GM19452 (cell line): Measurements from ENCODE around the gene TUBA3E.
"Not testable (repeated sequence)": the region's sequence is repeated elsewhere in the genome, so short reads cannot be mapped to it uniquely, and the experiment has no call there.

Source experiments
- ATAC-seq: cut with Tn5 transposase; IDR thresholded peaks from one replicate; pipeline ENCODE4 v1.9.1; 2021; ENCODE audit not compliant: unreplicated experiment

TUBA3E gene

DNA sequence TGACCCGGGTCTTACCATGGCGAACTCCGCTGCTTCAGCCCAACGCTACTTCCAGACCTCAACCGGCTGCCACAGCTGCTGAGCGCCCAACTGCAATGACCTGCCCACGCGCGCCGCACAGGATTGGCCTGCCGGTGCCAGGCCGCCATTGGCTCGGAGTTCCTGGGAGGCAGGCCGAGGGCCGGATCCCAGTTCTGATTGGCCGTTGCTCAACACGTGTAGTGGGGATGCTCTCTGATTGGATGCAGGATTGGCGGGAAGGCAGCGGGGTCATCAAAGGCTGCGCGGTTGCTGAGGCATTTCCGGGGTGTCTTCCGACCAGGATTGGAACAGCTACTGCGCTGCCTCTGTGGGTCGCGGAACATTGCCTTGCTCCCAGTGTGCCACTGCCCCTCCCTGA, at the start of gene TUBA3E:
TSS of gene TUBA3E (minus strand) at position 97 of the 400 bp plus-strand sequence. CDS start at position 18, 79 bp downstream.
- ATAC-seq: no peak

DNA sequence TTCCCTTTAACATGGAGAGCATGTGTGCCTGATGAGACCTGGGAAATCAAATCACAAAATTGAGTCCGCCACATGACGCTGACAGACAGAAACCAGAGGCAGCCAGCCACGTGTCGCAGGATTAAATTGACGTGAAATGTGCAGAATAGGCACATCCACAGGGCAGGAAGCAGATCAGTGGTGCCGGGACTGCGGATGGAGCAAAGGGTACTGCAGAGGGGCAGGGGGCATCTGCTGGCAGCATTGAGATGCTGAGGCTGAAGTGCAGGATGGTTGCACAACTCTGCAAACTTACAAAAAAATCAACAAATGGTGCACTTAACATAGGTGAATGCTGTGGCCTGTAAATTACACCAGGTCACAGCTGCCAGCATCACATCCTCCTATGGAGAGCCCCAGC, 48.2 kb upstream of the TUBA3E start:
- ATAC-seq: no peak

DNA sequence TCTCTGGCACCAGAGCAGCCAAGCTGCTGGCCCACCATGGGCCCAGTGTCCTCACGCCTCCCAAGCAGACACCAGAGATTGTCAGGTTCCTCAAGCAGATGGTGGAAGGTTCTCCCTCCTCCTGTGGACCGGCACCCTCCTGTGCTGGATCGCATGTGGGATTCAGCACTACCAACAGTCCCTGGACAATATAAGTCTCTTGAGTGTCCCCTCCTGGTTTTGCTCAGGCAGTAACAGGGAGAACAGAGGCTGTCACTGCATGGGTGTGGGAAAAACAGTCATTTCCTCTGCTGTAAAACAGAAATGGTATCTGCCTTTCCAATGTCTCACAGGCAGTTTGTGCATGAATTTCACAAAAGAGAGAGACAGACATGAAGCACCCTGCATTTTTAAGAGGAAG, 47.7 kb upstream of the TUBA3E start:
- ATAC-seq: no peak

DNA sequence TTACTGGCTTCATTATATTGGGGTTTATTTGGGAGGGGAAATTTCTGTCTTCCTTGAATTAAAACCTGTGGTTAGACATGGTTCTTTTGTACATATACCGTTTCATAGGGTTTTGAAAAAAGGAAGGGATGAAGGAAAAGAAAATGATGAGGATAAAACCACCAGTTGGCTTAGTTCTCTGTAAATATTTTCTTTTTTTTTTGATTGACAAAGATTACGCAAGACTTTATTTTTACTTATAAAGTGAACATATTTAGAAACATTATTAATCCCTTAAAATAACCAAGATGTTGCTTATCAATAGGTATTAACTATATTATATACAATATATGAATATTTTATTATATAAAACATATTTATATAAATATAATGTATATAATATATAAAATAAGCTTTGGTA, 45.1 kb upstream of the TUBA3E start:
- ATAC-seq: no peak

DNA sequence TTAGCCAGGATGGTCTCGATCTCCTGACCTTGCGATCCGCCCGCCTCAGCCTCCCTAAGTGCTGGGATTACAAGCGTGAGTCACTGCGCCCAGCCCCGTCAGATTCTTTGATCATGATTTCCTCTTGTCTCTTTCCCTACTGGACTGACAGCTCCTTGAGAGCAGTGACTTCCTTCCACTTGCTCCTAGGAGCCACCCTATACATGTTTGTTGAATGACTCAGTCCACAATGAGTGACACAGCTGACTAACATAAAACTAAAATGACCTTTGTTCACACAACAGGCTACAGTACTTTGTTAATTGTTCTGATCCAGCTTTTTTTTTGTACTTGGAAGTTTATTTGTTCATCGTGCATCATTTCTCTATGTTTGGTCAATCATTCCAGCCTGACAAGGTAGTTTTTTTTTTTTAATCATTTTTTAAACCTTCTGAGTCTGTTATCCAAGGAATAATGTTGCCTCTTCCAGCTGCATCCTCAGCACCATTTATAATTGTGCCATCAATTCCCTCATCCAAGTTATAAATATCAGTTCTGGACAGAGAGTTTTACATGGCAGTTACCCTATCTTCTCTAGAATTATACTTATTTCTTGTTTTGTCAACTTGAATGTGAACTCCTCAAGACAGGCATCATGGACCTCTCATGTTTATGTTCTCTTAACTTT, 42.9 kb upstream of the TUBA3E start:
- no peak for ATAC-seq

DNA sequence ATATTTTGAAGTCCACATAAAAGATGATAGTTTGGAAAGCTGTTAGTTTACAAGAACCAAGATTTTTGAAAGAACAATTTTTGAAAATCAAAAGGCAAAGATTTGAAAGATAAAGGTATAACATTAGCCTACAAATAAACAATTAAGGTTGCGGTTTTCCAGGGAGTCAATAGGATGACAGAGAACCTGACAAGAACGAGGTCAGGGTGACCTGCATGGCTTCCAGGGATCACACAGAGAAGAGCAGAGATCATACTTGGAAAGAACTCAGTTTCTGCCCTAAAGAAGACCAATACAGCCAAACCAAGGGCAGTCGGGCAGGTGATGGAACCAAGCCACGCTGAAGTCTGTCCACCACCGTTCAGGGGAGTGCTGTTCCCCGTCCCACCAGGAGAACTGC, 41.3 kb upstream of the TUBA3E start:
- ATAC-seq: not testable (repeated sequence)

DNA sequence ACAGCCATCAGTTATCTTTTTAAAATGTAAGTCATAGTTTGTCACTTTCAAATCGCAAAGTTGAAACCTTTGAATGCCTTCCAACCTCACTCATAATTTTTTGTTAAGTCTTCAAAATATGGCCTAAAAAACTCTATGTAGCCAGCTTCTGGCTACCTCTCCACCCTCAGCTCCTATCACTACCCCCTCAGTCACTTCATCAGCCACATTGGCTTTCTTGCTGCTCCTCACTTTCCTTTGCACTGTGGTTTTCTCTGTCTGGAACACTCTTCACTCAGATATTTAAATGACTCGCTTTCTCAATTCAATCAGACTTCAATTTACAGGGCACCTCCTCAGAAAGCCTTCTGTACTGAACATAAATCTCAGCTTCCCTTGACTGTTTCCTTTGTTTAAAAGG, 34.8 kb upstream of the TUBA3E start:
- ATAC-seq: not testable (repeated sequence)

DNA sequence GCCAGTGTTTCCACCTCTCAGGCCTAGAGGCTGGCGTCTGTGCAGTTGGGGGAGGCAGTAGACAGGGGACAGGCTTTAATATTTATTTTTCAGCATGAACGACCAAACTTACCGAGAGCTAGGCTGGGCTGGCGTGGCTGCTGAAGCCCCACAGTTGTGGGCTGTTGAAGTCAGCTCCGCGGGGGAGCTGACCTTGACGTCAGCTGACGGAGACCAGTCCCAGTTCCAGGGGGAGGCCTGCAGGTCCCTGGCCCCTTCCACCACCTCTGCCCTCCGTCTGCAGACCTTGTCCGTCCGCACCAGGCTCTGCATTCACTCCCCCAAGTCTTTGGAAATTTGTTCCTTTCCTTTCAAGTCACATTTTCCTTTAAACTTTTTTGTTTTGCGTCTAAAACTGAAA, 33.4 kb upstream of the TUBA3E start:
- ATAC-seq: no peak

DNA sequence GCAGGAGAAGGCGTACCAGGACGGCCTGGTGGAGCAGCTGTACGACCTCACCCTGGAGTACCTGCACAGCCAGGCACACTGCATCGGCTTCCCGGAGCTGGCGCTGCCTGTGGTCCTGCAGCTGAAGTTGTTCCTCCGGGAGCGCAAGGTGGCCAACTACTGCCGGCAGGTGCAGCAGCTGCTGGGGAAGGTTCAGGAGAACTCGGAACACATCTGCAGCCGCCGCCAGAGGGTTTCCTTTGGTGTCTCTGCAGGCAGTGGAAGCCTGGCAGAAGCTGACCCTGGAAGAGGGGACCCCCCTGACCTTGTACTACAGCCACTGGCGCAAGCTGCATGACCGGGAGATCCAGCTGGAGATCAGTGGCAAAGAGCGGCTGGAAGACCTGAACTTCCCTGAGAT, 32.7 kb upstream of the TUBA3E start:
- not testable (repeated sequence) for ATAC-seq

DNA sequence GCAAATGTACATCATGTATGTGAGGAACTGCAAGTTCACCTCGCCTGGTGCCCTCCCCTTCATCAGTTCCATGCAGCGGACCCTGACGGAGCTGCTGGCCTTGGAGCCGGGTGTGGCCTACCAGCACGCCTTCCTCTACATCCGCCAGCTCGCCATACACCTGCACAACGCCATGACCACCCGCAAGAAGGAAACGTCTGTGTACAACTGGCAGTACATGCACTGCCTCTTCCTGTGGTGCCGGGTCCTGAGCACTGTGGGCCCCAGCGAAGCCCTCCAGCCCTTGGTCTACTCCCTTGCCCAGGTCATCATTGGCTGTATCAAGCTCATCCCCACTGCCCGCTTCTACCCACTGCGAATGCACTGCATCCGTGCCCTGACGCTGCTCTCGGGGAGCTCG, 32.1 kb upstream of the TUBA3E start:
- not testable (repeated sequence) for ATAC-seq

DNA sequence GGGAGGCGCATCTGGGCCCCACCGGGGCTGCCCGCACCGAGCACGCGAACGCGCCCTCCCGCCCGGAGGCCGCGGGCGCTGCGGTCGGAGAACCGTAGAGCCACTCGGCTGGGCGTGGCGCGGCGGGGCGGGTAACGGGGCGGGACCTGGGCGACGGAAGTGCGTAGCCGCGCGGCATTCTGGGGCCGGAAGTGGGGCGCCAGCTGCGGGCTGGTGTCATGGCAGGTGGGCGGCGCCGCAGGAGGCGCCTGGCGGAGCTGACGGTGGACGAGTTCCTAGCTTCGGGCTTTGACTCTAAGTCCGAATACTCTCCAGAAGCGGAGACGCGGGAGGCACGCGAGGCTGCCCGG, 30.9 kb upstream of the TUBA3E start:
- ATAC-seq: not testable (repeated sequence)

DNA sequence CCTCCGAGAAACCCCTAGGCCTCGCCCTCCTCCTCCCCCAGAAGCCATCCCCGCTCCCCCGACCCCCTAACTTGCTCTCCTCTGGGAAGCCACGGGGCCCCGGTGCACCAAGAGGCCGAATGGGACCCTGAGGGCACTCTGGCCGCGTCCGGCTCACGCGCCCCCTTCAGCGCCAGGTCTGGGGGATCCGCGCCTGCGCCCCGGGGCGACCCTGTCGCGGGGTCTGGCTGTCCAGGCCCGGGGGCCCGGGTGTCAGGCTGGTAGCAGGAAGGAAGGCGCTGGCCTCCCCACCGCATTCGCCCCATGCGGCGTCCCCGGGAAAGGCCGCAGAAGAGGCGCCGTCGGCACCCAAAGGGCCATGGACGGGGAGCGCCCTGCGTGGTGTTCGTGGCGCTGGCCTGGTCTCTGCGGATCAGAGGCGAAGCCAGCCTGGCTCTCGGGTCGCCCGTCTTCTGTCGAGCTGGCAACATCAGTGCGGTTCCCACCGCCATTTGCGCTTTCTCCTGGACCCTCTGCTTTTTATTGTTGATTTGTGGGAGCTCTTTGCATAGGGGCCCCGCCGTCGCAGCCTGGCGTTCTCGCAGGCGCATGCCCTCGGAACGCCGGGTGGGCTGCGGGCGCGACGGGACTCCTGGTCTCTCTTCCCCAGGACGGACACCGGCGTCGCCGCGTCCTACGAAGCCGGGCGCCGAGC, 30.4 kb upstream of the TUBA3E start:
- ATAC-seq: not testable (repeated sequence)

DNA sequence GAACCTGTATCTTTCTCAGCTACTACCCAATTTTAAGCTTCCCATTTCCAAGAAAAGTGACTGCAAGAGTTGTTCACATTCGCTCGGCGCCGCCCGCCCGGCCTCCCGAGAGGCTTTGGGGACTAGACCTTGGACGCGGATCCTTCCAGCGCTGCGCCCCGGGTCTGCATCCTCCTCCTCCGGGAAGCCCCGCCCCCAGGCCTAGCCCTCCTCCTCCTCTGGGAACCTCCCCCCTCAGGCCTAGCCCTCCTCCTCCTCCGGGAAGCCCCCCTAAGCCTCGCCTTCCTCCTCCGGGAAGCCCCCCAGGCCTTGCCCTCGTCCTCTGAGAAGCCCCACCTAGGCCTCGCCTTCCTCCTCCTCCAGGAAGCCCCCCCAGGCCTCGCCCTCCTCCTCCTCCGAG, 29.8 kb upstream of the TUBA3E start:
- not testable (repeated sequence) for ATAC-seq

DNA sequence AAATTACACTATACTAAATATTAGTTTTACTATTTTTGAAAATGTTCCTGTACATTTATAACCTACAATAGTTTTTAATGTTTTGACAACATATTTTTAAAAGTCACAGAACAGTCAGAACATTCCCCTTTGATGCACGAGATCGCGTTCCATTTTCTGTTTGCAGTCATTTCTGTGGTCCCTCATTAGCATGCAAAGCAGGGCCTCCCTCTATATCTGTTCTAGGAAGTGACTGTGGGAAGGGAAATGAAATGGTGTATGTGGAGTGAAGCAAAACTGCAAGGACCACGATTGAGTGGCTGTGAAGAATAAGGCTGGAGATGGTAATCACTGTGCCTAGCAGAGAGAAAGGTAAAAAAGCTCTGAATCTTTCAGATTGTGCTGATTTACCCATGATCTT, 24.3 kb upstream of the TUBA3E start:
- ATAC-seq: peak; percentile 71

DNA sequence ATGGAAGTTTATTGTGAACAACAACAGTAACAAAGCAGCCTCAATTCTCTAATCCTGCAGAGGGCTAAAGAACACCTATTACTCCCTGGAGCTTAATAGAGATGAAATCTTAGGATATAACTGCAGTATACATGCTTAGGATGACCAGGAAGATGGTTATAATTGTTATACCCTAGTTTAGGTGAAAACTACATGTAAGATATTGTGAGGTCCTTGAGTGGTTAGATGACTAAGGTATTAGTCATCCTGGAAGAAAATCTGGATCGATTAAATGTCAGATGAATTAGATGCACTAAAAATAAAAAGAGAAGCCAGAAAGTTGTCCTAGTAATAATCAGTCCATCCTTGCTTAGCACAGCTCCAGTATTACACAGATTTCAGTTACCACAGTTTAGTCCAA, 22.3 kb upstream of the TUBA3E start:
- ATAC-seq: not testable (repeated sequence)

DNA sequence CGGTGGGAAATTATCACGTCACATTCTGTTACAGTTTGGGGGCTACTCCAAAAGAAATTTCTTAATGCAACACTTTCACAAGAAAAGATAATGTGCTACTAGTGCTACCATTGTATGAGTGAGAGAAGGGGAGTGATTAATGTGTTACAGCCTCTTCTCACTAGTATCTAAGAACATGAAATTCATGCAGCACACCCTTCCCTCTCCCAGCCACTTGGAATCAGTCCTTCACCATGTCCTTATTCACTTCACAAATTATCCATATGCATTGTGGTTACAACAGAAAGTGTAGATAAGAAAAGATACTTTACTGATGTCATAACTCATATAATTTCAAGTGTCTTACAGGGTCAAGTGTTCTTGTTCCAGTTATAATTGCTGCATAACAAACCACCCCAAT, 20.9 kb upstream of the TUBA3E start:
- ATAC-seq: not testable (repeated sequence)

DNA sequence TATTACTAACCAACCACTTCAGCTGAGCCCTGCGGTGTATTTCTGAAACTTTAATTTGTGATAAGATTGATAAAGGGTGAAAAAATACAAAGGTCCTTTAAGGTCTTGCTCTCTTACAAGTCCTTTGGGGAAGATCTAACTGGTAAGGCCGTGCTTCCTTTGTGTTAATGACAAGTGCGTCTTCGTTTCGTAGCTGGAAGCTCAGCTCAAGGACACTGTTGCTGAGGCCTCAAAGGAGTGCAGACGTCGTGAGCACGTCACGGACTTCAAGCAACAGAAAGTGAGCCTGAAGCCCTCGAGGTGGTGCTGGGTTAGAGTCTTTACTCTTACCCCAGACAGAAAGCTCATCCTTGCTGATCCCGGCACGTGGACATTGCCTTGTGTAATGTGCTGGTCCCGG, 8.8 kb upstream of the TUBA3E start:
- not testable (repeated sequence) for ATAC-seq

DNA sequence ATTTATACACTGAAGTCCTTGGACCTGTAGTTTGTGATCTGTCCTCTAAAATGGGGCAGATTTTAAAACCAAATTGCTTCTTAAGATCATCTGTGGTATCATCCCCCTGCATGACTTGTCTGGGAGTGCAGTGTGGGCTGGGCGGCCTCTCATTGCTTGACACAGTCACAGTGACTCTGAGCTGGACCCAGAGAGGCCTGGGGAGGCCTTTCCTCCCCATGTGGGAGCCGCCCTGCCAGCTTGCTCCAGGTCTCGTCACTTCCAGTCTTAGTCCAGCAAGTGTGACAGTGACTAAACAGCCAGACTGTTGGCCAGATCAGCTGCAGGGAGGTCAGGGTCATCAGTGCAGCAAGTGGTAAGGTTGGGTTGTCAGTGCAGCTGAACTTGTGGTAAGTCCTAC, 4.9 kb upstream of the TUBA3E start:
- ATAC-seq: not testable (repeated sequence)

DNA sequence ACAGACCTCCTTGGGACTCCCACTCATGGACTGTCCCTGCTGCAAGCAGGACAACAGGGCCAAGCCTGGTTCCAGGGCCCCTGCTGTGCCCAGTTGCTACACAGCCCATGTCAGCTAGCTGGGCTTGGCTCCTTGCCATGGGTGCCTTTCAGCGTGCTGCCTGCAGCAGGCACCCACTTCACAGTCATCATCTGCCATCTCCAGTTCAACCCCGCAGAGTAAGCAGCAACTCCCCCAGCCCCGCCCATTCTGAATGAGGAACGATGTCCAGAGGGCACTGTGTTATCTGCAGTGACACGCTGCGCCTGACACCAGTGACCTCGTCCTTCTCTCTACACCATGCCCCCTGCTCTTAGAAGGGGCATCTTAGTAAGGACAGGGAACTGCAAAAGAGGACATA, 4.3 kb upstream of the TUBA3E start:
- not testable (repeated sequence) for ATAC-seq

DNA sequence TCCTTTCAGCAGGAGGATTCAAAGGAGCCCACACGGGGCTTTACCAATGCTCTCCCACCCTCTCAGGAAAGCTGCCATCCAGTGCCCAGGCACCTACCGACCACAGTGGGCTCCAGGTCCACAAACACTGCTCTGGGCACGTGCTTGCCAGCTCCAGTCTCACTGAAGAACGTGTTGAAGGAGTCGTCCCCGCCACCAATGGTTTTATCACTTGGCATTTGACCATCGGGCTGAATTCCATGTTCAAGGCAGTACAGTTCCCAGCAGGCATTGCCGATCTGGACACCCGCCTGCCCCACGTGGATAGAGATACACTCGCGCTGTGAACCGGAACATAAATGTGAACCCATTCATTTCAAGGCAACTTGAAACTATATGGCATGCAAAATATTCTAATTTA, 2.2 kb downstream of the TUBA3E start:
- ATAC-seq: not testable (repeated sequence)

DNA sequence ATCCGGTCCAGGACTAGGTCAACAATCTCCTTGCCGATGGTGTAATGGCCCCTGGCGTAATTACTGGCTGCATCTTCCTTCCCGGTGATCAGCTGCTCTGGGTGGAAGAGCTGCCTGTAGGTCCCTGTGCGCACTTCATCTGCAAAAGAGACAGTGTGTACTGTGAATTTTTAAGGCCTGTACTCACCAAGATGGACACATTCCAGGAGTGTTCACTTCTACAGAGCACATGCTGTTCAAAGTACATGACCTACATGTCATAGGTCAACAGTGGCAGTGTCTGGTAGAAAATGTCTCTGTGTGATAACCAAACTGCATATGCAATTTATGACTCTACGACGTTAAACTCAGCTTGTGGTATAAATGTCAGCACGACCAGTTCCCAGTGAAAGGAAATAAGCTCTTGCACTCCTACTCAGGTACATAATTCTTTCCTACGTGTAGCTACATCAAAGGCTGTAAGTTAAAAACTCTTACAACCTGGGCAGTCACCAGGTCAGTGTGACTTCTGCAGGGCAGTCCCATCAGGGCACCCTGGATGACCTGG, 3.1 kb downstream of the TUBA3E start:
- ATAC-seq: not testable (repeated sequence)

DNA sequence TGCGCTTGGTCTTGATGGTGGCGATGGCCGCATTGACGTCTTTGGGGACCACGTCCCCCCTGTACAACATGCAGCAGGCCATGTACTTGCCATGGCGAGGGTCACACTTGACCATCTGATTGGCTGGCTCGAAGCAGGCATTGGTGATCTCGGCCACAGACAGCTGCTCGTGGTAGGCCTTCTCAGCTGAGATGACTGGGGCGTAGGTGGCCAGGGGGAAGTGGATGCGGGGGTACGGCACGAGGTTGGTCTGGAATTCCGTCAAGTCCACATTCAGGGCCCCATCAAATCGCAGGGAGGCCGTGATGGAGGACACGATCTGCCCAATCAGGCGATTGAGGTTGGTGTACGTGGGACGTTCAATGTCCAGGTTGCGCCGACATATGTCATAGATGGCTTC, 4.4 kb downstream of the TUBA3E start:
- ATAC-seq: not testable (repeated sequence)
